Fibroblast of the aortic adventitia (primary cell): ENCODE measurements around the gene GPR78. TPM values are rescaled to one million over a fixed set of nuclear protein-coding genes. Genes with fewer than 3 reads are reported as not detected.

ENCODE experiments used
- DNase-seq: peaks from one replicate; pipeline ENCODE4 v3.0.0-alpha.2; 2010; ENCODE audit warnings: low read depth
- H3K4me3 ChIP-seq: 2 replicates; pipeline ENCODE4 v1.5.1; 2011; ENCODE audit warnings: low read depth, mild to moderate bottlenecking, control low read depth, low read length, moderate library complexity
- total RNA-seq: library from RNA; depleted of rRNA; stranded (reverse); fragments of >200 nt; gene quantifications from 2 replicates; pipeline ENCODE4 v1.2.3, GENCODE V29; 2012; ENCODE audit warnings: low replicate concordance
- TF ChIP-seq, protein P1 (sequence below): IDR thresholded peaks from 2 replicates; pipeline ENCODE4 v1.5.1; 2011; ENCODE audit warnings: mild to moderate bottlenecking, low read length, control low read depth, inconsistent platforms; ENCODE audit not compliant: insufficient read depth

GPR78 gene
- total RNA-seq, 1 donor: 0.36 TPM

DNA sequence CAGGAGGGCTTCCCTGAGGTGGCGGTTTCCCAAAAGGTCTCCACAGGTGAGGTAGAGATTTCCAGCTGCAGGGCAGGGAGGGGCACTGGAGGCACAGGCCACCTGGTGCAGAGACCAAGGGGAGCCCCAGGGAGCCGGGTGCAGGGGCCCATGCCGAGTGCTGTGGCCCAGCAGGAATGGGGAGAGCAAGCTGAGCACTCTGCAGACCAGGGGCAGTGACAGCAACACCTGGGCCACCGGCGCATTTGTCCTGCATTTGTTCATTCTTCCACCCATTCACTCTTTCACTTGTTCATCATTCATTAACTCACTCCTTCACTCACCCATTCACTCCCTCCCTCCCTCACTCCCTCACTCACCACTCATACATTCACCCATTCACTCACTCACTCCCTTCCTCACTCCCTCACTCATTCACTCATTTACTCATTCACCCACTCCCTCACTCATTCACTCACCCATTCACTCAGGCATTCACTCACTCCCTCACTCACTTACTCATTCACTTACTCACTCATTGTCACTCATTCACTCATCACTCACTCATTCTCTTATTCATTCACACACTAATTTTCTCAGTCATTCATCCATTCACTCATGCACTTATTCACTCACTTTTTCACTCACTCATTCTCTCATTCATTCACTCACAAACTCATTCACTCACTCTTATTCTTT, 28.7 kb downstream of the GPR78 start:
- DNase-seq: no peak
- no peak overlapping the region for H3K4me3 ChIP-seq
- TF ChIP-seq, protein P1, sequence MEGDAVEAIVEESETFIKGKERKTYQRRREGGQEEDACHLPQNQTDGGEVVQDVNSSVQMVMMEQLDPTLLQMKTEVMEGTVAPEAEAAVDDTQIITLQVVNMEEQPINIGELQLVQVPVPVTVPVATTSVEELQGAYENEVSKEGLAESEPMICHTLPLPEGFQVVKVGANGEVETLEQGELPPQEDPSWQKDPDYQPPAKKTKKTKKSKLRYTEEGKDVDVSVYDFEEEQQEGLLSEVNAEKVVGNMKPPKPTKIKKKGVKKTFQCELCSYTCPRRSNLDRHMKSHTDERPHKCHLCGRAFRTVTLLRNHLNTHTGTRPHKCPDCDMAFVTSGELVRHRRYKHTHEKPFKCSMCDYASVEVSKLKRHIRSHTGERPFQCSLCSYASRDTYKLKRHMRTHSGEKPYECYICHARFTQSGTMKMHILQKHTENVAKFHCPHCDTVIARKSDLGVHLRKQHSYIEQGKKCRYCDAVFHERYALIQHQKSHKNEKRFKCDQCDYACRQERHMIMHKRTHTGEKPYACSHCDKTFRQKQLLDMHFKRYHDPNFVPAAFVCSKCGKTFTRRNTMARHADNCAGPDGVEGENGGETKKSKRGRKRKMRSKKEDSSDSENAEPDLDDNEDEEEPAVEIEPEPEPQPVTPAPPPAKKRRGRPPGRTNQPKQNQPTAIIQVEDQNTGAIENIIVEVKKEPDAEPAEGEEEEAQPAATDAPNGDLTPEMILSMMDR: no peak

DNA sequence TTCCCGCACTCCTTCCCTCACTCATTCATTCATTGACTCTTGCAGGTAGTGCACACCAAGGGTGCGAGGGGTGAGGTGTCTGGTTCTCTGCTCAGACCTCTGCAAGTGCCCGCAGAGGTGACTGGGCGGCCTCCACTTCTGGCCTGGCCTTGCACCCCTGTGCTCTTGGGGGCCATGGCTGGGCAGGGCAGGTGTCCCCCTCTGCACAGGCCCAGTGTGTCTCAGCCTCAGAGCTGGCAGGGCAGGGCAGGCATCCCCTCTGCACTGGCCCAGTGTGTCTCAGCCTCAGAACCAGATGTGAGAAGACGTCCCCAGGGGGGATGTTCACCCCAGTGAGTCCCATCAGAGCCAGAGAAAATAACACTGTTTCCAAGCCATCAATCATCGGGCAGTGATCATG, 29.2 kb downstream of the GPR78 start:
- DNase-seq: no peak
- no peak overlapping the region for H3K4me3 ChIP-seq
- TF ChIP-seq, protein P1: no peak

DNA sequence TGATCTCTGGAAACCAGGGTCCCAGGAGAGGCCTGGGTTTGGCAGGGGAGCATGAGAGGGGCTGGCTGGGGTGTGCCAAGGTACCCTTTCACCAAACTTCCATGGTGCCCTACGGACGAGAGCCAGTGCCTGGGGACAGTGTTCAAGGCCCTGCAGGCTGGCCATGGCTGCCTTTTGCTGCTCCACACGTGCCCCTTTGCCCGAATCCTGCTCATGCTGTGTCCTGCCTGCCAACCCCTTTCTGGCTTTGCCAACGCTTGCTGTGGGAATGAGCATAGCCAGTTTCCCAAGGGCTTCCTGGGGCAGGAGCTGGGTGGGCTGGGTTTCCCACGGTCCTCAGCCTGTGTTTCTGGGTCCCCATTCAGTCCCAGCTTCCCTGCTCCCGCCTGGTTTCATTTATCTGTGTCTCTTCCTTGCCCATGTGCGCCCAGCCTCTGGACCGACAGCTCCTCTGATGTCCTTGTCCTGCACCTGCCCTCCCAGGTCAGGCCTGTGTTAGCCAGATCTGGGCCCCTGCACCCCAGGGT, 29.7 kb downstream of the GPR78 start:
- no peak overlapping the region for H3K4me3 ChIP-seq
- no peak for DNase-seq
- TF ChIP-seq, protein P1: no peak

DNA sequence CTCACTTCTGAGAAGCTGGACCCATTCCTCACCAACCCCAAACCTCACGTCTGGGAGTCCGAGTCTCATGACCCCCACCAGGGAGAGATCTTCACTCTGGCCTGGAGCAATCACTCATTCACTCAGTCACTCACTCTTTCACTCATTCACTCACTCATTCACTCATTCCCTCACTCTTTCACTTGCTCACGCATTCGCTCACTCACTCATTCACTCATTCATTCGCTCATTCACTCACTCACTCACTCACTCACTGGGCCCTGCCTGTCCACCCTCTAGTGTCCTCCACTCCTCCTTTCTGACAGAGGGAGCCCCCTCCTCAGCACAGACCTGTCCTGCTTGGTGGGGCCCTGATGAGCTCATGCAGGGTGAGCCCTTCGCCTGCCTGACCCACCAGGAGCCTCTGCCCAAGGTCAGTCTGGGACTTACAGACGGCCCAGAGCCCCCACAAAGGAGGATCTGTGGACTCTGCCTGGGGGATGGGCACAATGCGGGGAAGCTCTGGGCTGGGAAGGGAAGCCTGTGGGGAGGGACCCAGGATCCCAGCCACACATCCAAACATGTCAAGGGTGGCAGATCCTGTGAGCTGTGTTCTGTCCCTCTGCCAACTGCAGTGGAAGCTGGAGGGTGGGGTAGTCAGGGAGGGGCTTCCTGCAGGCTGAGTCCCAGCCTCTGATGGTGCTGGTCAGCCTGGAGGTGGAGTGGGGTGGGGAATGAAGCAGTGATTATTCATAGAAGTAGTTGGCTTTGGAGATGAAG, 30.8 kb downstream of the GPR78 start:
- DNase-seq: no peak
- TF ChIP-seq, protein P1: no peak
- no peak overlapping the region for H3K4me3 ChIP-seq

DNA sequence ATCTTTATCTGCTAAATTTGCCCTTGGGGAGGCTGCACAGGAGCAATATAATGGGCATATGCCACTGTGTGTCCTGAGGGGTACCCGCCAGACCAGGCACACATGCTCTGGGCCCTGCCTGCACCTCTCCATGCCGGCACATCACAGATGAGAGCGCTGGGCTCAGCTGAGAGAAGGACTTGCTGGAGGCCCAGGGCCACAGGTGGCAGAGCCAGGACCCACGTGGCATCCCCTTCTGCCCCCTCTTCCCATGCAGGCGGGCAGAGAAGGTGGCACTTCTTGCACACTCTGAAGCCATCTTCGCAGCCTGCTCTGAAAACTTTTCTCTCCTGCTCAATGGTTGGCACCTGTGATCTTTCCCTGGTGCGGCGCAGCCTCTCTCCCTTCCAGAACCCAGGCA, 32.5 kb downstream of the GPR78 start:
- H3K4me3 ChIP-seq: no peak overlapping the region
- no peak for DNase-seq
- TF ChIP-seq, protein P1: no peak

DNA sequence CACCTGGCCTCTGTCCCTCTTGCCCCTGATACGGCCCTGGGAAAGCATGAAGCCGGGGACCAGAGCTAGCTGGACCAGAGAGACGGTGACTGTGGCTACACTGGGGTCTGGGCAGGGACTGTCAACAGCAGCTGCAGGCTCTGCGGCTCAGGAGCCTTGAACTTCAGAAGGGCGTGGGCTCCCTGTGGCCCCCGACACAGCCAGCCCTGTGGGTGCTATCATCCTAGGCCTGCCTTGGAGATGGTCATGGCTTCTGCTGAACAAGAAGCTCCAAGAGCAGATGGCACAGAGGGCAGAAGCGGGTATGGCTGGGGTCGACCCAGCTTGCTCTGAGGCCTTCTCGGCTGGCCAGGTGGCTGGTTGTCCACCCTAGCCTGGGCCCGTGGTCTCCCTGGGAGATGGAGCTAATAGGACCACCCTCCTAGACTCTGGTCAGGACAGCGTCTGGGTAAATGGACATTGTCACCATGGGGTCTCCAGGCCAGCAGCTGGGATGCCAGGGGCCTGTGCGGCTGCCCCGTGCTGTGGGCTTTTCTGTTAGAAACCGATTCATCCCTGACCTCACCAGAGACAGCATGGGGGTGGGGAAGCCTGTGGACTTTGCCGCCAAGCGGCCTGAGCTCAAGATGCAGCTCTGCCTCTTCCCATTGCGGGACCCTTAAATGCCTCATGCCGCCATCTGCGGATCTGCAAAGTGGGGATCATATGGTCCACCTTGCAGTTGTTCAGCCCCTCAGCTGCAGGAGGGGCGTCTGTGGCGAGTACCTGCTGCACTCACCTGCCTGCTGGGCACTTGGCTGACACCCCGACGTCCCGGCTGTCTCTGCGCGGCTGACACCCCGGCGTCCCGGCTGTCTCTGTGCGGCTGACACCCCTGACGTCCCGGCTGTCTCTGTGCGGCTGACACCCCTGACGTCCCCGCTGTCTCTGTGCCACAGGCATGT, 33.5 kb downstream of the GPR78 start:
- no peak for DNase-seq
- TF ChIP-seq, protein P1: no peak
- H3K4me3 ChIP-seq: no peak overlapping the region
